Liver (tissue), 3 donors: Measurements from ENCODE around the gene TBC1D24.

Source experiments
- ATF3 ChIP-seq: IDR thresholded peaks from 2 replicates; pipeline ENCODE4 v1.6.1; 2016; ENCODE audit warnings: antibody characterized with exemption
- CTCF ChIP-seq: fragments of 150-350 bp; IDR thresholded peaks from 2 replicates; pipeline ENCODE4 v1.5.1; 2017; ENCODE audit warnings: improper control_type of control experiment, low read depth, low read length; ENCODE audit not compliant: missing input control
- FOXA1 ChIP-seq: IDR thresholded peaks from 2 replicates; pipeline ENCODE4 v1.6.1; 2016; ENCODE audit warnings: antibody characterized with exemption
- JUND ChIP-seq, 2 donors: IDR thresholded peaks; 2 replicates each; pipeline ENCODE4 v1.6.1; 2016; ENCODE audit warnings: antibody characterized with exemption in 2 of 2
- MAX ChIP-seq: IDR thresholded peaks from 2 replicates; pipeline ENCODE4 v1.6.1; 2016; ENCODE audit warnings: antibody characterized with exemption
- RAD21 ChIP-seq, 2 donors: IDR thresholded peaks; 2 replicates each; pipeline ENCODE4 v1.6.1; 2016; ENCODE audit warnings: antibody characterized with exemption in 2 of 2, mild to moderate bottlenecking in 2 of 2
- RXRA ChIP-seq, 2 donors: IDR thresholded peaks; 2 replicates each; pipeline ENCODE4 v1.6.1; 2017 to 2018; ENCODE audit warnings: antibody characterized with exemption in 2 of 2, mild to moderate bottlenecking in 1 of 2
- TAF1 ChIP-seq: conservative IDR thresholded peaks from 2 replicates; pipeline ENCODE4 v1.6.1; 2016; ENCODE audit warnings: antibody characterized with exemption, mild to moderate bottlenecking
- YY1 ChIP-seq: IDR thresholded peaks from 2 replicates; pipeline ENCODE4 v1.6.1; 2016; ENCODE audit warnings: antibody characterized with exemption, mild to moderate bottlenecking
- donor health status: healthy.
- donor health status: healthy.

GRCh38 chr16:2438121-2438520 is 36.8 kb upstream of the TBC1D24 start:
- TF ChIP-seq RAD21 (IDR thresholded peaks at IDR 0.05) (no peak), CTCF (no peak), FOXA1 (no peak), JUND (IDR thresholded peaks at IDR 0.05) (no peak), RXRA (IDR thresholded peaks at IDR 0.05) (no peak), TAF1 (no peak), ATF3 (no peak), YY1 (no peak), MAX (no peak)
